Measurements from ENCODE around the gene SERPINB6.

The SERPINB6 gene

GRCh38 chr6:2945153-2945452 is 26.3 kb downstream of the SERPINB6 start:
- TF ChIP-seq EZH2phosphoT487 (IDR thresholded peaks at IDR 0.05; ENCODE audit: borderline replicate concordance, low read length) (no peak), CTCF (IDR thresholded peaks at IDR 0.05; ENCODE audit: low read depth, low read length, poor library complexity, severe bottlenecking) (no peak)
- Histone ChIP-seq H3K9me2 (replicated peaks; ENCODE audit: control insufficient read depth, low read length) (no peaks in the 10 kb centered on the region), H3K27me3 (ENCODE audit: control insufficient read depth, low read length) (no peaks in the 10 kb centered on the region), H4K20me1 (ENCODE audit: control insufficient read depth, insufficient read depth, low read depth, low read length) (no peaks in the 10 kb centered on the region), H3K9me3 (ENCODE audit: control insufficient read depth, insufficient read depth, low read length) (no peaks in the 10 kb centered on the region; the same call in 1 of the 2 replicates), H3K4me1 (ENCODE audit: control insufficient read depth, low read length) (peaks cover 68% of the 10 kb centered on the region), H3K79me2 (ENCODE audit: control insufficient read depth, low read length) (no peaks in the 10 kb centered on the region), H3K4me3 (ENCODE audit: low read length) (no peak overlapping the region), H3K36me3 (ENCODE audit: control insufficient read depth, low read length) (no peaks in the 10 kb centered on the region), H3K4me2 (ENCODE audit: low read length) (peak overlapping the region; percentile 19; the same call in 1 of the 2 replicates), H3K27ac (ENCODE audit: low read depth, low read length) (no peak overlapping the region), H3F3A (ENCODE audit: control insufficient read depth, insufficient read depth) (peaks cover 23% of the 10 kb centered on the region)

- Histone ChIP-seq H3K4me3 (ENCODE audit: low read length) (no peak overlapping the region), H3K4me2 (ENCODE audit: low read length) (peak overlapping the region; percentile 82; the same call in 1 of the 2 replicates), H3K9me3 (ENCODE audit: control insufficient read depth, insufficient read depth, low read length) (peaks cover 3% of the 10 kb centered on the region; the same call in 1 of the 2 replicates), H3K79me2 (ENCODE audit: control insufficient read depth, low read length) (no peaks in the 10 kb centered on the region), H4K20me1 (ENCODE audit: control insufficient read depth, insufficient read depth, low read depth, low read length) (no peaks in the 10 kb centered on the region), H3K9me2 (replicated peaks; ENCODE audit: control insufficient read depth, low read length) (no peaks in the 10 kb centered on the region), H3K27ac (ENCODE audit: low read depth, low read length) (no peak overlapping the region), H3K27me3 (ENCODE audit: control insufficient read depth, low read length) (no peaks in the 10 kb centered on the region), H3K4me1 (ENCODE audit: control insufficient read depth, low read length) (peaks cover 71% of the 10 kb centered on the region), H3K36me3 (ENCODE audit: control insufficient read depth, low read length) (no peaks in the 10 kb centered on the region), H3F3A (ENCODE audit: control insufficient read depth, insufficient read depth) (peaks cover 23% of the 10 kb centered on the region)
- TF ChIP-seq CTCF (IDR thresholded peaks at IDR 0.05; ENCODE audit: low read depth, low read length, poor library complexity, severe bottlenecking) (no peak), EZH2phosphoT487 (IDR thresholded peaks at IDR 0.05; ENCODE audit: borderline replicate concordance, low read length) (no peak)
These were observed 26.8 kb downstream of the SERPINB6 start for GRCh38 chr6:2944405-2945152.

GRCh38 chr6:2943564-2943955 is 27.8 kb downstream of the SERPINB6 start:
- Histone ChIP-seq H3K9me2 (replicated peaks; ENCODE audit: control insufficient read depth, low read length) (no peaks in the 10 kb centered on the region), H3K27ac (ENCODE audit: low read depth, low read length) (peak overlapping the region; percentile 81), H3K4me2 (ENCODE audit: low read length) (peak overlapping the region; percentile 82), H3K4me3 (ENCODE audit: low read length) (peak overlapping the region; percentile 61), H3K36me3 (ENCODE audit: control insufficient read depth, low read length) (no peaks in the 10 kb centered on the region), H4K20me1 (ENCODE audit: control insufficient read depth, insufficient read depth, low read depth, low read length) (no peaks in the 10 kb centered on the region), H3K27me3 (ENCODE audit: control insufficient read depth, low read length) (no peaks in the 10 kb centered on the region), H3K79me2 (ENCODE audit: control insufficient read depth, low read length) (no peaks in the 10 kb centered on the region), H3K9me3 (ENCODE audit: control insufficient read depth, insufficient read depth, low read length) (peaks cover 3% of the 10 kb centered on the region; the same call in 1 of the 2 replicates), H3K4me1 (ENCODE audit: control insufficient read depth, low read length) (peaks cover 71% of the 10 kb centered on the region), H3F3A (ENCODE audit: control insufficient read depth, insufficient read depth) (peaks cover 23% of the 10 kb centered on the region)
- TF ChIP-seq EZH2phosphoT487 (IDR thresholded peaks at IDR 0.05; ENCODE audit: borderline replicate concordance, low read length) (no peak), CTCF (IDR thresholded peaks at IDR 0.05; ENCODE audit: low read depth, low read length, poor library complexity, severe bottlenecking) (no peak)
